Ishikawa (cell line): ENCODE results near the gene MTARC2.

Experiments
- CEBPB ChIP-seq: IDR thresholded peaks from 2 replicates; pipeline ENCODE4 v1.6.1; 2012
- EGR1 ChIP-seq: IDR thresholded peaks from 2 replicates; pipeline ENCODE4 v1.6.1; 2012
- EP300 ChIP-seq: IDR thresholded peaks from 2 replicates; pipeline ENCODE4 v1.6.1; 2012; ENCODE audit warnings: borderline replicate concordance
- RAD21 ChIP-seq: IDR thresholded peaks from 2 replicates; pipeline ENCODE4 v1.6.1; 2012; ENCODE audit warnings: low read depth
- TAF1 ChIP-seq: IDR thresholded peaks from 2 replicates; pipeline ENCODE4 v1.6.1; 2012; ENCODE audit warnings: low read depth, mild to moderate bottlenecking
- TCF12 ChIP-seq: IDR thresholded peaks from 2 replicates; pipeline ENCODE4 v1.6.1; 2012; ENCODE audit warnings: low read depth
- YY1 ChIP-seq: IDR thresholded peaks from 2 replicates; pipeline ENCODE4 v1.6.1; 2012; ENCODE audit warnings: low read depth
- TF ChIP-seq, protein P1 (sequence below): IDR thresholded peaks from 2 replicates; pipeline ENCODE4 v1.6.1; 2012
- TF ChIP-seq, protein P2 (sequence below): IDR thresholded peaks from 2 replicates; pipeline ENCODE4 v1.6.1; 2012; ENCODE audit warnings: low read depth, mild to moderate bottlenecking
- TF ChIP-seq, protein P3 (sequence below): IDR thresholded peaks from 2 replicates; pipeline ENCODE4 v1.6.1; 2012

DNA sequence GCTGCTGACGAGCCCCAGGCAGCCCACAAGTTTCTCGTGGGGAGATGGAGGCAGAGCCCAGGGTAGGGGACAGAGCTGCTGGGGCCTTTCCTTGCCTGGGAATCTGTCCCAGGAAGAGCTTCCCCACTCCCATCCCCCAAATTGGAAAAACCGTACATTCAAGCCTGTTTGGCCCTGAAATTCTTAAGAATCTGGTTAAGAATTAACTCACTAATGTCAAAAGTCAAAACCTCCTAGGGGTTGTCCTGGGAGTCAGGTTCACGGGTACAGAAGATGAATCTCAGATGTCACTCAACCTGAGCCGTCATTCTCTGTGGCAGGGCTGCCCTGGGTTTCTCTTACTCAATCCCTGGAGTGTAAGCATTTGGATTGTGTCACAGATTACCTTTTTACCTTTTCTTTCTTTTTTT lies 49.5 kb upstream of the MTARC2 start:
- TF ChIP-seq EP300 (no peak), RAD21 (no peak), TAF1 (no peak), CEBPB (no peak), EGR1 (no peak), YY1 (no peak), TCF12 (no peak)
- TF ChIP-seq, protein P1, sequence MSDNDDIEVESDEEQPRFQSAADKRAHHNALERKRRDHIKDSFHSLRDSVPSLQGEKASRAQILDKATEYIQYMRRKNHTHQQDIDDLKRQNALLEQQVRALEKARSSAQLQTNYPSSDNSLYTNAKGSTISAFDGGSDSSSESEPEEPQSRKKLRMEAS: no peak
- TF ChIP-seq, protein P2, sequence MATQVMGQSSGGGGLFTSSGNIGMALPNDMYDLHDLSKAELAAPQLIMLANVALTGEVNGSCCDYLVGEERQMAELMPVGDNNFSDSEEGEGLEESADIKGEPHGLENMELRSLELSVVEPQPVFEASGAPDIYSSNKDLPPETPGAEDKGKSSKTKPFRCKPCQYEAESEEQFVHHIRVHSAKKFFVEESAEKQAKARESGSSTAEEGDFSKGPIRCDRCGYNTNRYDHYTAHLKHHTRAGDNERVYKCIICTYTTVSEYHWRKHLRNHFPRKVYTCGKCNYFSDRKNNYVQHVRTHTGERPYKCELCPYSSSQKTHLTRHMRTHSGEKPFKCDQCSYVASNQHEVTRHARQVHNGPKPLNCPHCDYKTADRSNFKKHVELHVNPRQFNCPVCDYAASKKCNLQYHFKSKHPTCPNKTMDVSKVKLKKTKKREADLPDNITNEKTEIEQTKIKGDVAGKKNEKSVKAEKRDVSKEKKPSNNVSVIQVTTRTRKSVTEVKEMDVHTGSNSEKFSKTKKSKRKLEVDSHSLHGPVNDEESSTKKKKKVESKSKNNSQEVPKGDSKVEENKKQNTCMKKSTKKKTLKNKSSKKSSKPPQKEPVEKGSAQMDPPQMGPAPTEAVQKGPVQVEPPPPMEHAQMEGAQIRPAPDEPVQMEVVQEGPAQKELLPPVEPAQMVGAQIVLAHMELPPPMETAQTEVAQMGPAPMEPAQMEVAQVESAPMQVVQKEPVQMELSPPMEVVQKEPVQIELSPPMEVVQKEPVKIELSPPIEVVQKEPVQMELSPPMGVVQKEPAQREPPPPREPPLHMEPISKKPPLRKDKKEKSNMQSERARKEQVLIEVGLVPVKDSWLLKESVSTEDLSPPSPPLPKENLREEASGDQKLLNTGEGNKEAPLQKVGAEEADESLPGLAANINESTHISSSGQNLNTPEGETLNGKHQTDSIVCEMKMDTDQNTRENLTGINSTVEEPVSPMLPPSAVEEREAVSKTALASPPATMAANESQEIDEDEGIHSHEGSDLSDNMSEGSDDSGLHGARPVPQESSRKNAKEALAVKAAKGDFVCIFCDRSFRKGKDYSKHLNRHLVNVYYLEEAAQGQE: no peak
- TF ChIP-seq, protein P3, sequence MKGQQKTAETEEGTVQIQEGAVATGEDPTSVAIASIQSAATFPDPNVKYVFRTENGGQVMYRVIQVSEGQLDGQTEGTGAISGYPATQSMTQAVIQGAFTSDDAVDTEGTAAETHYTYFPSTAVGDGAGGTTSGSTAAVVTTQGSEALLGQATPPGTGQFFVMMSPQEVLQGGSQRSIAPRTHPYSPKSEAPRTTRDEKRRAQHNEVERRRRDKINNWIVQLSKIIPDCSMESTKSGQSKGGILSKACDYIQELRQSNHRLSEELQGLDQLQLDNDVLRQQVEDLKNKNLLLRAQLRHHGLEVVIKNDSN: no peak
